ENCODE results near the gene STH. TPM values are rescaled to one million over a fixed set of nuclear protein-coding genes. Genes with fewer than 3 reads are reported as not detected.

The STH gene
- total RNA-seq, 1 donor from 2014 or later: not detected

- no peak for DNase-seq (ENCODE audit: extremely low read depth, low read depth, low spot score)
Measured at GRCh38 chr17:45982791-45983613, 16.0 kb upstream of the STH start.

- no peak for DNase-seq (ENCODE audit: extremely low read depth, low read depth, low spot score)
Measured at GRCh38 chr17:45983614-45984310, 15.3 kb upstream of the STH start.

- DNase-seq (ENCODE audit: extremely low read depth, low read depth, low spot score): no peak
Measured at GRCh38 chr17:45984368-45984767, 14.7 kb upstream of the STH start.

GRCh38 chr17:45985447-45985846 lies 13.6 kb upstream of the STH start:
- no peak for DNase-seq (ENCODE audit: extremely low read depth, low read depth, low spot score)

GRCh38 chr17:45986056-45986455 lies 13.0 kb upstream of the STH start:
- DNase-seq (ENCODE audit: extremely low read depth, low read depth, low spot score): no peak

- no peak for DNase-seq (ENCODE audit: extremely low read depth, low read depth, low spot score)
Measured at GRCh38 chr17:45987706-45988105, 11.3 kb upstream of the STH start.

- no peak for DNase-seq (ENCODE audit: extremely low read depth, low read depth, low spot score)
Measured at GRCh38 chr17:45989759-45990158, 9.3 kb upstream of the STH start.

- DNase-seq (ENCODE audit: extremely low read depth, low read depth, low spot score): no peak
Measured at GRCh38 chr17:45990886-45991285, 8.2 kb upstream of the STH start.

- DNase-seq (ENCODE audit: extremely low read depth, low read depth, low spot score): no peak
Measured at GRCh38 chr17:45991341-45991740, 7.7 kb upstream of the STH start.

- no peak for DNase-seq (ENCODE audit: extremely low read depth, low read depth, low spot score)
Measured at GRCh38 chr17:45992175-45992574, 6.9 kb upstream of the STH start.

- DNase-seq (ENCODE audit: extremely low read depth, low read depth, low spot score): no peak
Measured at GRCh38 chr17:45992904-45993303, 6.1 kb upstream of the STH start.

GRCh38 chr17:45993962-45994627 lies 5.0 kb upstream of the STH start:
- no peak for DNase-seq (ENCODE audit: extremely low read depth, low read depth, low spot score)

GRCh38 chr17:45994987-45995386 lies 4.1 kb upstream of the STH start:
- DNase-seq (ENCODE audit: extremely low read depth, low read depth, low spot score): no peak

GRCh38 chr17:45995627-45996270 lies 3.3 kb upstream of the STH start:
- DNase-seq (ENCODE audit: extremely low read depth, low read depth, low spot score): no peak

GRCh38 chr17:45996282-45996937 lies 2.6 kb upstream of the STH start:
- DNase-seq (ENCODE audit: extremely low read depth, low read depth, low spot score): no peak

GRCh38 chr17:45997166-45997565 lies 1.9 kb upstream of the STH start:
- DNase-seq (ENCODE audit: extremely low read depth, low read depth, low spot score): no peak

GRCh38 chr17:45997624-45998023 lies 1.4 kb upstream of the STH start:
- DNase-seq (ENCODE audit: extremely low read depth, low read depth, low spot score): no peak

- no peak for DNase-seq (ENCODE audit: extremely low read depth, low read depth, low spot score)
Measured at GRCh38 chr17:45999900-46000290, 845 bp downstream of the STH start.

GRCh38 chr17:46000292-46000691 lies 1.2 kb downstream of the STH start:
- DNase-seq (ENCODE audit: extremely low read depth, low read depth, low spot score): no peak

- no peak for DNase-seq (ENCODE audit: extremely low read depth, low read depth, low spot score)
Measured at GRCh38 chr17:46000757-46001156, 1.7 kb downstream of the STH start.

Measured in glomerular endothelial cell (primary cell).